Loucy (cell line): Measurements from ENCODE around the gene INTS1.

Experiments
- H2AFZ ChIP-seq: fragments of 200-600 bp; sonication (generic); 2 replicates; pipeline ENCODE4 v1.6.0; 2016; ENCODE audit warnings: antibody characterized with exemption, mild to moderate bottlenecking, low read length, moderate library complexity
- H3F3A ChIP-seq: fragments of 200-600 bp; 2 replicates; pipeline ENCODE4 v1.6.0; 2016; ENCODE audit warnings: antibody characterized with exemption, low read depth, mild to moderate bottlenecking
- H3K27me3 ChIP-seq: fragments of 200-600 bp; sonication (generic); 2 replicates; pipeline ENCODE4 v1.6.1; 2014; ENCODE audit warnings: low read length, mild to moderate bottlenecking; ENCODE audit not compliant: insufficient read depth, poor library complexity, severe bottlenecking
- H3K36me3 ChIP-seq: fragments of 200-600 bp; sonication (generic); 2 replicates; pipeline ENCODE4 v1.6.1; 2016; ENCODE audit warnings: low read length; ENCODE audit not compliant: insufficient read depth
- H3K4me1 ChIP-seq: fragments of 200-600 bp; sonication (generic); 2 replicates; pipeline ENCODE4 v1.5.1; 2014; ENCODE audit warnings: low read length, mild to moderate bottlenecking; ENCODE audit not compliant: insufficient read depth, poor library complexity, severe bottlenecking
- H3K4me2 ChIP-seq: fragments of 200-600 bp; sonication (generic); 2 replicates; pipeline ENCODE4 v1.6.0; 2014; ENCODE audit warnings: antibody characterized with exemption, low read length, low read depth, mild to moderate bottlenecking; ENCODE audit not compliant: poor library complexity, severe bottlenecking
- H3K4me3 ChIP-seq: fragments of 200-600 bp; sonication (generic); 2 replicates; pipeline ENCODE4 v1.5.1; 2014; ENCODE audit warnings: low read length, mild to moderate bottlenecking, mixed read lengths; ENCODE audit not compliant: poor library complexity, severe bottlenecking
- H3K79me2 ChIP-seq: fragments of 200-600 bp; sonication (generic); 2 replicates; pipeline ENCODE4 v1.6.1; 2014; ENCODE audit warnings: low read length; ENCODE audit not compliant: insufficient read depth
- H3K9ac ChIP-seq: fragments of 200-600 bp; sonication (generic); 2 replicates; pipeline ENCODE4 v1.6.0; 2014; ENCODE audit warnings: mild to moderate bottlenecking, low read depth, low read length, moderate library complexity; ENCODE audit not compliant: poor library complexity, severe bottlenecking
- H3K9me2 ChIP-seq: fragments of 200-600 bp; sonication (generic); replicated peaks from 2 replicates; pipeline ENCODE4 v1.6.1; 2016; ENCODE audit warnings: low read depth, low read length, mixed read lengths
- H3K9me3 ChIP-seq: fragments of 200-600 bp; sonication (generic); 2 replicates; pipeline ENCODE4 v1.6.1; 2014; ENCODE audit warnings: mild to moderate bottlenecking, antibody characterized with exemption, low read length, low read depth; ENCODE audit not compliant: insufficient read depth
- H4K20me1 ChIP-seq: fragments of 200-600 bp; sonication (generic); 2 replicates; pipeline ENCODE4 v1.6.0; 2014; ENCODE audit warnings: antibody characterized with exemption, low read length, mild to moderate bottlenecking; ENCODE audit not compliant: insufficient read depth, poor library complexity, severe bottlenecking
- EZH2phosphoT487 ChIP-seq: fragments of 200-600 bp; IDR thresholded peaks from 2 replicates; pipeline ENCODE4 v1.6.1; 2018; ENCODE audit warnings: antibody characterized with exemption, mild to moderate bottlenecking, moderate library complexity, borderline replicate concordance
- TF ChIP-seq, protein P1 (sequence below): fragments of 200-600 bp; sonication (generic); conservative IDR thresholded peaks from 2 replicates; pipeline ENCODE4 v1.5.1; 2014; ENCODE audit warnings: mild to moderate bottlenecking, antibody characterized with exemption, low read length

The INTS1 gene

DNA sequence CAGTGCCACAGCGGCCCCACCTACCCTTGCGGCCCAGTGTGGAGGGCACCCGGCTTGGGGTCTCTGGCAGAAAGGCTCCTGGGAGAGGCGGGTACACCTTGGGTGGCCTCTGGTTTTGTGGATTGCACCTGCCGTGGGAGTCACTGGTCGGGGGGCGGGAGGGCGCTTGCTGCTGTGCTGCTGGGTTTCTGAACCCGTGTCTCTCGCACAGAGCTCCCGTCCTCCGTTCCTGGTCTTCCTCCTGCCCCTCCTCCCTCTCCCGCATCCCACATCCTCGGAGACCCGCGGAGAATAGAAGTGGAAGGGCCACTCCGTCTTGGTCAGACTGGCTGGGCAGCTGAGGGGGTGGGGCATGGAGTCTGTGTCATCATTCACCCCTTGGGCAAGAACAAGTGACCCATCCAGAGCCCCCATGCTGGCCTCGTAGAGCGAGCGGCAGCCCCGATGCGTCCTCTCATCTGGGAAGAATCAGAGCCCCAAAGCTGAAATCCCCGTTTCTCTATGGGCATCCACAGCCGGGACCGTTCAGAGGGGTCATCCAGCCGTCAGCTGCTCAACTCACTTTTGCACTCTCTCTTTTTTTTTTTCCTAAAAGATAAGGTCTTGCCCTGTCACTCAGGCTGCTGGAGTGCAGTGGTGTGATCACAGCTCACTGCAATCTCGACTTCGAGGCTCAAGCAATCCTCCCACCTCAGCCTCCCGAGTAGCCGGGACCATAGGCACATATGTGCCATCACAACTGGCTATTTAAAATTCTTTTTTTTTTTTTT is 30.3 kb upstream of the INTS1 start:
- Histone ChIP-seq H3K9ac (peak overlapping the region; percentile 70), H2AFZ (no peak overlapping the region), H3K9me3 (no peaks in the 10 kb centered on the region), H3F3A (no peaks in the 10 kb centered on the region), H3K27me3 (no peaks in the 10 kb centered on the region), H3K4me3 (peak overlapping the region; percentile 88), H3K4me2 (peak overlapping the region; percentile 90), H3K4me1 (peaks cover 34% of the 10 kb centered on the region), H3K36me3 (peaks cover 22% of the 10 kb centered on the region; the same call in 1 of the 2 replicates), H3K79me2 (peaks cover 94% of the 10 kb centered on the region), H3K9me2 (no peaks in the 10 kb centered on the region), H4K20me1 (peaks cover 83% of the 10 kb centered on the region)
- TF ChIP-seq, protein P1, sequence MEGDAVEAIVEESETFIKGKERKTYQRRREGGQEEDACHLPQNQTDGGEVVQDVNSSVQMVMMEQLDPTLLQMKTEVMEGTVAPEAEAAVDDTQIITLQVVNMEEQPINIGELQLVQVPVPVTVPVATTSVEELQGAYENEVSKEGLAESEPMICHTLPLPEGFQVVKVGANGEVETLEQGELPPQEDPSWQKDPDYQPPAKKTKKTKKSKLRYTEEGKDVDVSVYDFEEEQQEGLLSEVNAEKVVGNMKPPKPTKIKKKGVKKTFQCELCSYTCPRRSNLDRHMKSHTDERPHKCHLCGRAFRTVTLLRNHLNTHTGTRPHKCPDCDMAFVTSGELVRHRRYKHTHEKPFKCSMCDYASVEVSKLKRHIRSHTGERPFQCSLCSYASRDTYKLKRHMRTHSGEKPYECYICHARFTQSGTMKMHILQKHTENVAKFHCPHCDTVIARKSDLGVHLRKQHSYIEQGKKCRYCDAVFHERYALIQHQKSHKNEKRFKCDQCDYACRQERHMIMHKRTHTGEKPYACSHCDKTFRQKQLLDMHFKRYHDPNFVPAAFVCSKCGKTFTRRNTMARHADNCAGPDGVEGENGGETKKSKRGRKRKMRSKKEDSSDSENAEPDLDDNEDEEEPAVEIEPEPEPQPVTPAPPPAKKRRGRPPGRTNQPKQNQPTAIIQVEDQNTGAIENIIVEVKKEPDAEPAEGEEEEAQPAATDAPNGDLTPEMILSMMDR, result no peak
- TF ChIP-seq EZH2phosphoT487, result no peak

DNA sequence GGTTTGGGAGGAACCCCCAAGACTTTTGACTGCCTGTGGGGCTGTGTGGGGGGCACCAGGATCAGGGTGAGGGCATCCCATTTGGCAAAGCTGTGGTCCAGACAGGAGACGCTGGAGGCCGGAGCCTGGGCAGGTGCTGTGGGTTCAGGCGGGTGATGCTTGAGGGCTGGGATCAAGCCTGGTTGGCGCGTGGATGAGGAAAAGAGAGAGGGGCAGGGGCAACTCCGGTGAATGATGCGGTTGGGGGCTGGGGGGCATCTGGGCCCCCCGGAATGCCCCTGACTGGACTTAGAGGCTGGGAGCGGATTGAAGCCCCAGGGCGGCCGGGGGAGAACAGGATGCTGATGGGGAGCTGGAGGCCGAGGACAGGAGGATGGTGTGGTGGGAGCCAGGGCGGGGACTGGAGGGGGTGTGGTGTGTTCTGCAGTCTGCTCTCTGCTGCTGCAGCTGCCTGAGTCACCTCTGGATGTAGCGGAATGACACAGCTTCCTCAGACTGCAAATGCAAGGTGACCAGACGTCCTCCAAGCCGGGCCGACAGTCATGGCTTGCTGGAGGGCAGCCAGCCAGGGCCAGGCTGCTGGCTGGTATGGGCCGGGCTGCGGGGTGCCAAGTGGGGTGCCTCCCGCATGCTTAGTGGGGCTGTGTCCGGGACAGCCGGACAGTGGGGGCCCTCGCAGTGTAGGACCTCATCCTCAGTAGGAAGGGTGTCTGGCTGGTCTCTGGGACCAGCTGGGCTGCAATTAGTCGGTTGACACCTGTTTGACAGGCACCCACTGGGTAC is 29.5 kb upstream of the INTS1 start:
- TF ChIP-seq, protein P1, result no peak
- no peak for TF ChIP-seq EZH2phosphoT487
- no peak overlapping the region for H2AFZ ChIP-seq
- no peaks in the 10 kb centered on the region for H3K27me3 ChIP-seq
- H3K4me2 ChIP-seq, result peak overlapping the region; percentile 90
- no peaks in the 10 kb centered on the region for H3K9me3 ChIP-seq
- H3K9me2 ChIP-seq, result no peaks in the 10 kb centered on the region
- H3F3A ChIP-seq, result no peaks in the 10 kb centered on the region
- H3K79me2 ChIP-seq, result peaks cover 86% of the 10 kb centered on the region
- H3K36me3 ChIP-seq, result peaks cover 14% of the 10 kb centered on the region; the same call in 1 of the 2 replicates
- peaks cover 76% of the 10 kb centered on the region for H4K20me1 ChIP-seq
- peak overlapping the region; percentile 70 for H3K9ac ChIP-seq
- H3K4me3 ChIP-seq, result peak overlapping the region; percentile 88
- peaks cover 36% of the 10 kb centered on the region for H3K4me1 ChIP-seq

DNA sequence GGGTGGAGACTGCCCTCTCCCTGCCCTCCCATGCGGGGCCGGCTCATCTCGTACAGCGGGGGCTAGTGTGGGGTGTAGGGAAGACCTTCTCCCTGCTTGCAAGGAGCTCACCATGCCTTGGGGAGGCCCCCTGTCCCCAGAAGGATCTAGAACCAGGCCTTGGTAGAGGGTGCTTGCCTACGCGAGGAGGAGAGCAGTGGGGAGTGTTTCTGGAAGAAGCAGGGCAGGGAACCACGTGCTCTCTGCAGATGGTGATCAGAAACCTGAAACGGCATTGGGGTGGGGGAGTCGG is 29.0 kb upstream of the INTS1 start:
- H4K20me1 ChIP-seq, result peaks cover 71% of the 10 kb centered on the region
- H3F3A ChIP-seq, result no peaks in the 10 kb centered on the region
- H3K4me3 ChIP-seq, result peak overlapping the region; percentile 88
- H3K4me2 ChIP-seq, result peak overlapping the region; percentile 90
- no peaks in the 10 kb centered on the region for H3K27me3 ChIP-seq
- H3K4me1 ChIP-seq, result peaks cover 36% of the 10 kb centered on the region
- H3K79me2 ChIP-seq, result peaks cover 81% of the 10 kb centered on the region
- no peak for TF ChIP-seq EZH2phosphoT487
- TF ChIP-seq, protein P1, result no peak
- no peaks in the 10 kb centered on the region for H3K9me3 ChIP-seq
- no peaks in the 10 kb centered on the region for H3K9me2 ChIP-seq
- peaks cover 13% of the 10 kb centered on the region; the same call in 1 of the 2 replicates for H3K36me3 ChIP-seq
- H2AFZ ChIP-seq, result no peak overlapping the region
- H3K9ac ChIP-seq, result peak overlapping the region; percentile 70
